GM12878 (cell line): ENCODE measurements around the gene FBXO4. TPM values are rescaled to one million over a fixed set of nuclear protein-coding genes. Genes with fewer than 3 reads are reported as not detected.

Experiments used
- ATAC-seq: fragments of 200-7000 bp; cut with Tn5 transposase; 3 replicates; pipeline ENCODE4 v1.9.1; 2020; ENCODE audit warnings: mild to moderate bottlenecking, moderate library complexity
- BruUV-seq: library from RNA; stranded (reverse); fragments of 400-500 nt; replicated peaks from 2 replicates; lab custom pipeline; 2021; lab: Mats Ljungman, UMichigan
- CTCF ChIA-PET: fragments of 300-600 bp; sonication (Branson Sonifier 250); formaldehyde crosslinking; extraction: SDS; loops from one replicate; lab custom pipeline; 2021; ENCODE audit warnings: inconsistent platforms; lab: Yijun Ruan, JAX
- POLR2A ChIA-PET: fragments of 350-600 bp; formaldehyde crosslinking; extraction: SDS; loops from one replicate; lab custom pipeline; 2021; ENCODE audit warnings: inconsistent platforms; lab: Charles Lee
- RAD21 ChIA-PET: fragments of 300-600 bp; sonication (Branson Sonifier 250); formaldehyde crosslinking; loops from one replicate; lab custom pipeline; 2023; ENCODE audit warnings: antibody characterized with exemption; ENCODE audit not compliant: unreplicated experiment; lab: Charles Lee
- SMC1A ChIA-PET: fragments of 300-600 bp; sonication (Branson Sonifier 250); formaldehyde crosslinking; loops from one replicate; lab custom pipeline; 2023; ENCODE audit not compliant: unreplicated experiment, uncharacterized antibody; lab: Charles Lee
- DNase-seq: peaks from one replicate; pipeline ENCODE4 v3.0.0-alpha.2; 2011; ENCODE audit warnings: low read depth, low spot score
- FAIRE-seq: peaks from 3 replicates; lab custom pipeline; 2011; peaks lifted over from hg19 to GRCh38; lab: Jason Lieb, UNC
- H2AFZ ChIP-seq: 2 replicates; pipeline ENCODE4 v1.6.0; 2011; ENCODE audit warnings: low read depth, low read length, control low read depth; ENCODE audit not compliant: control insufficient read depth
- H3K27ac ChIP-seq: 2 replicates; pipeline ENCODE4 v1.5.1; 2011; ENCODE audit warnings: control low read depth; ENCODE audit not compliant: control insufficient read depth, insufficient read depth
- H3K27me3 ChIP-seq, 2 experiments: replicated peaks in 1 of 2; 2 replicates each; pipeline versions ENCODE4 v1.6.0 to v1.6.1; 2011; ENCODE audit warnings: low read length in 1 of 2; ENCODE audit not compliant: control insufficient read depth in 2 of 2, insufficient read depth in 2 of 2
- H3K36me3 ChIP-seq, 2 experiments: 2 replicates each; pipeline ENCODE4 v1.5.1; 2011; ENCODE audit warnings: low read length in 1 of 2; ENCODE audit not compliant: control insufficient read depth in 2 of 2, insufficient read depth in 2 of 2
- H3K4me1 ChIP-seq: 2 replicates; pipeline ENCODE4 v1.6.1; 2011; ENCODE audit warnings: mild to moderate bottlenecking, low read length, moderate library complexity, mixed read lengths; ENCODE audit not compliant: control insufficient read depth, insufficient read depth
- H3K4me2 ChIP-seq: 2 replicates; pipeline ENCODE4 v1.6.0; 2011; ENCODE audit warnings: control low read depth; ENCODE audit not compliant: control insufficient read depth, insufficient read depth
- H3K4me3 ChIP-seq: fragments of 200-600 bp; sonication (generic); 2 replicates; pipeline ENCODE4 v1.5.1; 2016
- H3K79me2 ChIP-seq: 2 replicates; pipeline ENCODE4 v1.6.0; 2011; ENCODE audit warnings: low read length; ENCODE audit not compliant: control insufficient read depth, insufficient read depth
- H3K9ac ChIP-seq: 2 replicates; pipeline ENCODE4 v1.8.0; 2011; ENCODE audit warnings: low read length, control low read depth, mixed read lengths; ENCODE audit not compliant: control insufficient read depth, insufficient read depth
- H3K9me3 ChIP-seq: replicated peaks from 3 replicates; pipeline ENCODE4 v1.5.1; 2011; ENCODE audit warnings: mild to moderate bottlenecking, low read length; ENCODE audit not compliant: control insufficient read depth, insufficient read depth
- H4K20me1 ChIP-seq: 2 replicates; pipeline ENCODE4 v1.6.0; 2011; ENCODE audit not compliant: control insufficient read depth, insufficient read depth
- BACH1 ChIP-seq: fragments of 450-650 bp; IDR thresholded peaks from 2 replicates; pipeline ENCODE4 v1.6.1; 2017; ENCODE audit warnings: mild to moderate bottlenecking, borderline replicate concordance
- CBFB ChIP-seq: IDR thresholded peaks from 2 replicates; pipeline ENCODE4 v1.6.1; 2016; ENCODE audit warnings: antibody characterized with exemption, low read depth
- EED ChIP-seq: sonication (generic); IDR thresholded peaks from 2 replicates; pipeline ENCODE4 v1.6.1; 2016; ENCODE audit warnings: antibody characterized with exemption, low read depth
- HDAC6 ChIP-seq: fragments of 200-600 bp; sonication (generic); IDR thresholded peaks from one replicate; pipeline ENCODE4 v1.8.0; 2017; ENCODE audit warnings: antibody characterized with exemption; ENCODE audit not compliant: unreplicated experiment
- MAX ChIP-seq: IDR thresholded peaks from 2 replicates; pipeline ENCODE4 v1.6.1; 2012; ENCODE audit warnings: low read depth, low read length, improper control_type of control experiment
- MYC ChIP-seq: IDR thresholded peaks from 2 replicates; pipeline ENCODE4 v1.6.1; 2011; ENCODE audit warnings: mild to moderate bottlenecking, low read length, moderate library complexity, inconsistent platforms; ENCODE audit not compliant: insufficient read depth, insufficient replicate concordance, insufficient read length, severe bottlenecking
- RB1 ChIP-seq: fragments of 450-650 bp; formaldehyde crosslinking; IDR thresholded peaks from 2 replicates; pipeline ENCODE4 v1.6.1; 2017; ENCODE audit warnings: mild to moderate bottlenecking, borderline replicate concordance
- SMAD1 ChIP-seq: fragments of 450-650 bp; IDR thresholded peaks from 2 replicates; pipeline ENCODE4 v1.6.1; 2018; ENCODE audit warnings: mild to moderate bottlenecking, low read depth; ENCODE audit not compliant: partially characterized antibody
- TCF7 ChIP-seq: IDR thresholded peaks from 2 replicates; pipeline ENCODE4 v1.6.1; 2014; ENCODE audit warnings: antibody characterized with exemption, borderline replicate concordance
- WGBS: methylation state at CpG from one replicate; pipeline ENCODE4 v1.1.6; 2016; ENCODE audit warnings: low lambda C conversion rate; ENCODE audit not compliant: insufficient replicate concordance, insufficient coverage; ENCODE audit errors: missing lambda C conversion rate; 5-methylcytosine and 5-hydroxymethylcytosine counted together
- in situ Hi-C: fragments of 300-500 bp; cut with MboI; formaldehyde crosslinking; loops from 9 replicates; pipeline ENCODE4 v1.14.3; 2018; ENCODE audit warnings: mixed read lengths
- intact Hi-C: fragments of 100-400 bp; cut with micrococcal nuclease; formaldehyde crosslinking; loops from one replicate; pipeline ENCODE4 v1.14.2; 2022; ENCODE audit not compliant: unreplicated experiment
- polyA plus RNA-seq, 11 experiments: library from polyadenylated mRNA; depleted of rRNA in 4 of 11; unstranded in 6 of 11; stranded (reverse) in 5 of 11; fragments of >200 nt; fragmentation: Nextera tagmentation in 4 of 11; fragmentation: Illumina TruSeq in 1 of 11; extraction: Ambion mirVana in 4 of 11; extraction: Trizol in 1 of 11; gene quantifications; 1 replicate in 1 of 11; 2 replicates in 10 of 11; pipeline versions ENCODE4 v1.2.1 to v1.2.3, GENCODE V29; 2011 to 2016; ENCODE audit warnings: inconsistent platforms in 2 of 11, missing spikeins in 2 of 11, low read depth in 1 of 11
- total RNA-seq, 4 experiments: library from RNA; depleted of rRNA in 3 of 4; stranded (reverse); fragments of >200 nt in 3 of 4; fragmentation: Illumina TruSeq in 1 of 4; extraction: Trizol in 1 of 4; gene quantifications; 2 replicates each; pipeline versions ENCODE4 v1.2.1 to v1.2.3, GENCODE V29; 2013 to 2021
- TF ChIP-seq, protein P1 (sequence below): fragments of 450-650 bp; IDR thresholded peaks from 2 replicates; pipeline ENCODE4 v1.6.1; 2017; ENCODE audit warnings: mild to moderate bottlenecking, moderate library complexity

FBXO4 gene
- total and polyA plus RNA-seq, 10 of the 15 experiments (the other 5 are each of a cell fraction or from before 2014, with no cell fraction given) = 7.2 to 30.5 (median 19.6) TPM

- WGBS = 74% methylated on average over 3 of the region's 3 CpGs
- Histone ChIP-seq H3K4me3 (no peak overlapping the region), H4K20me1 (no peaks in the 10 kb centered on the region), H3K4me2 (no peak overlapping the region), H3K36me3 (no peaks in the 10 kb centered on the region), H3K9ac (no peak overlapping the region), H3K27ac (no peak overlapping the region), H3K79me2 (no peaks in the 10 kb centered on the region), H3K4me1 (no peaks in the 10 kb centered on the region), H2AFZ (no peak overlapping the region), H3K9me3 (no peaks in the 10 kb centered on the region), H3K27me3 (no peaks in the 10 kb centered on the region)
- in situ Hi-C loops = no loop called here
- intact Hi-C loops = no loop called here
- CTCF ChIA-PET = interaction anchor here (1.9 kb wide), 1 partner anchor 9 kb away, joined by 6 read pairs; no protein-coding TSS in a partner anchor
- SMC1A ChIA-PET = interaction anchor here (0.6 to 1.3 kb wide), 5 partner anchors 9 to 703 kb away, joined by 3 to 6 read pairs (median 3); no protein-coding TSS in a partner anchor
- DNase-seq (no peak), ATAC-seq (no peak), FAIRE-seq (no peak)
- POLR2A ChIA-PET = interaction anchor here (0.8 kb wide), 1 partner anchor 10 kb away, joined by 3 read pairs; no protein-coding TSS in a partner anchor
- no TSS peak for BruUV-seq
- RAD21 ChIA-PET = no interaction called here
- TF ChIP-seq, protein P1, sequence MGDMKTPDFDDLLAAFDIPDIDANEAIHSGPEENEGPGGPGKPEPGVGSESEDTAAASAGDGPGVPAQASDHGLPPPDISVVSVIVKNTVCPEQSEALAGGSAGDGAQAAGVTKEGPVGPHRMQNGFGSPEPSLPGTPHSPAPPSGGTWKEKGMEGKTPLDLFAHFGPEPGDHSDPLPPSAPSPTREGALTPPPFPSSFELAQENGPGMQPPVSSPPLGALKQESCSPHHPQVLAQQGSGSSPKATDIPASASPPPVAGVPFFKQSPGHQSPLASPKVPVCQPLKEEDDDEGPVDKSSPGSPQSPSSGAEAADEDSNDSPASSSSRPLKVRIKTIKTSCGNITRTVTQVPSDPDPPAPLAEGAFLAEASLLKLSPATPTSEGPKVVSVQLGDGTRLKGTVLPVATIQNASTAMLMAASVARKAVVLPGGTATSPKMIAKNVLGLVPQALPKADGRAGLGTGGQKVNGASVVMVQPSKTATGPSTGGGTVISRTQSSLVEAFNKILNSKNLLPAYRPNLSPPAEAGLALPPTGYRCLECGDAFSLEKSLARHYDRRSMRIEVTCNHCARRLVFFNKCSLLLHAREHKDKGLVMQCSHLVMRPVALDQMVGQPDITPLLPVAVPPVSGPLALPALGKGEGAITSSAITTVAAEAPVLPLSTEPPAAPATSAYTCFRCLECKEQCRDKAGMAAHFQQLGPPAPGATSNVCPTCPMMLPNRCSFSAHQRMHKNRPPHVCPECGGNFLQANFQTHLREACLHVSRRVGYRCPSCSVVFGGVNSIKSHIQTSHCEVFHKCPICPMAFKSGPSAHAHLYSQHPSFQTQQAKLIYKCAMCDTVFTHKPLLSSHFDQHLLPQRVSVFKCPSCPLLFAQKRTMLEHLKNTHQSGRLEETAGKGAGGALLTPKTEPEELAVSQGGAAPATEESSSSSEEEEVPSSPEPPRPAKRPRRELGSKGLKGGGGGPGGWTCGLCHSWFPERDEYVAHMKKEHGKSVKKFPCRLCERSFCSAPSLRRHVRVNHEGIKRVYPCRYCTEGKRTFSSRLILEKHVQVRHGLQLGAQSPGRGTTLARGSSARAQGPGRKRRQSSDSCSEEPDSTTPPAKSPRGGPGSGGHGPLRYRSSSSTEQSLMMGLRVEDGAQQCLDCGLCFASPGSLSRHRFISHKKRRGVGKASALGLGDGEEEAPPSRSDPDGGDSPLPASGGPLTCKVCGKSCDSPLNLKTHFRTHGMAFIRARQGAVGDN = no peak
- TF ChIP-seq HDAC6 (no peak), MYC (no peak), MAX (no peak), RB1 (no peak), EED (no peak), BACH1 (no peak), CBFB (no peak), SMAD1 (no peak), TCF7 (no peak)
Observed at GRCh38 chr5:41883243-41883642, 41.8 kb upstream of the FBXO4 start.
